Duodenal mucosa (tissue), 2 donors: ENCODE data around the gene BICDL2.
"Not testable (repeated sequence)": the region's sequence is repeated elsewhere in the genome, so short reads cannot be mapped to it uniquely, and the experiment has no call there.

Experiments used
- H3K27ac ChIP-seq: one replicate; pipeline ENCODE4 v1.7.0; 2013; ENCODE audit warnings: low read depth, low read length
- H3K27me3 ChIP-seq, 2 donors: one replicate each; pipeline ENCODE4 v1.7.0; 2013; ENCODE audit warnings: low read length in 2 of 2, control low read depth in 1 of 2; ENCODE audit not compliant: insufficient read depth in 2 of 2, control insufficient read depth in 1 of 2
- H3K36me3 ChIP-seq, 2 donors: one replicate each; pipeline ENCODE4 v1.7.0; 2013; ENCODE audit warnings: low read length in 2 of 2, control low read depth in 1 of 2; ENCODE audit not compliant: insufficient read depth in 2 of 2, control insufficient read depth in 1 of 2
- H3K4me1 ChIP-seq, 2 donors: one replicate each; pipeline ENCODE4 v1.7.0; 2013; ENCODE audit warnings: low read length in 2 of 2, control low read depth in 1 of 2; ENCODE audit not compliant: insufficient read depth in 2 of 2, control insufficient read depth in 1 of 2
- H3K4me3 ChIP-seq, 2 donors: one replicate each; pipeline ENCODE4 v1.7.0; 2013; ENCODE audit warnings: low read length in 2 of 2, low read depth in 1 of 2
- H3K9ac ChIP-seq, 2 donors: one replicate each; pipeline ENCODE4 v1.7.0; 2013; ENCODE audit warnings: low read length in 2 of 2, low read depth in 1 of 2
- H3K9me3 ChIP-seq, 2 donors: one replicate each; pipeline ENCODE4 v1.7.0; 2013; ENCODE audit warnings: low read length in 2 of 2, control low read depth in 1 of 2; ENCODE audit not compliant: control insufficient read depth in 1 of 2

The BICDL2 gene

DNA sequence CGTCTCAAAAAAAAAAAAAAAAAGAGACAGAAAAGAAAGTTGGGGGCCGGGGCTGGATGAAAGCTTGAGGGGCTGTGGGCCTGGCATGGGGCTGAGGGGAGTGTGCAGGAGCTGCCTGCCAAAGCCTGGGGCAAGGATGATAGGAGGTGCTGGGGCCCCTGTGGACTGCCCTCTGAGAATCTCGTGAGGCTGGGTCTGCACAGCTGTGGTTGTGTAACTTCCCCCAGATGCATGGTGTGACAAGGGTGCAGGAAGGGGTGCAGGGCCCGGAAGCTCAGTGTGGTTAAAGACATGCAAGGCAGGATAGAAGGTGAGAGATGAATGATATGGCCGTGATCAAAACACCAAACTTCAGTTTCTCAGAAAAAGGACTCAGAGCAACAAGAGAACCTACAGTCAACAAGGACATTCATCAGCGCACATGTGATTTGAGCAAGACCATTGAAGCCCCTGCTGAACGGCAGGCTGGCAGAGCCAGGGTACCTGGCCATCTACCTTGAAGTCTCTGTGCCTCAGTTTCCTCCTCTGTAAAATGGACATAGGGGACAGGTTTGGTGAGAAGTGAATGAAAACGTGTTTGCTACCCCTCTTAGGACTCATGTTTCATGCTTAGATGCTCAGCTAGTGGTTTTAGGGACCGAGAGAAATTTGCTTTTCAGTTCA lies 38.2 kb upstream of the BICDL2 start:
- peak overlapping the region; percentile 58 for H3K27ac ChIP-seq
- H3K36me3 ChIP-seq, result no peaks in the 10 kb centered on the region
- peaks cover 0 to 24% of the 10 kb centered on the region in 2 donors for H3K4me1 ChIP-seq
- H3K27me3 ChIP-seq, result peaks cover 0 to 6% of the 10 kb centered on the region in 2 donors
- H3K9me3 ChIP-seq, result no peaks in the 10 kb centered on the region
- H3K4me3 ChIP-seq, result no peak overlapping the region
- H3K9ac ChIP-seq, result no peak overlapping the region

DNA sequence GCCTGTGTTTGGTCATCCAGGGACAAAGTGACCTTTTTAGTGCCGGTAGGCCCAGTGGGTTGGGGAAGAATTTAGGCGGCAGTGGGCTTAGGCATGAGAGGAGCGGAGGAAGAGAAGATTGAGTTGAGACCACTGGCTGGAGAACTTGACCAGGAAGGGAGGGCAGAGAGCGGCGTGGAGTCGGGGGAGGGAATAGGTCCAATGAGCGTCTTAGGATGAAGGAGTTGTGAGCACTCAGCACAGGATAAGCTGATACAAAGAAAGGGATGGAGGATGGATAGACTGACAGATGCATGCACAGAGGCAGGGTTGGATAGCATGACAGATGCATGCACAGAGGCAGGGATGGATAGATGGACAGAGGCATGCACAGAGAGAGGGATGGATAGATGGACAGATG lies 36.7 kb upstream of the BICDL2 start:
- H3K4me3 ChIP-seq, result peak overlapping the region in 1 of 2 donors; percentile 36
- no peaks in the 10 kb centered on the region for H3K9me3 ChIP-seq
- H3K9ac ChIP-seq, result no peak overlapping the region
- H3K27me3 ChIP-seq, result peaks cover 0 to 6% of the 10 kb centered on the region in 2 donors
- peaks cover 0 to 24% of the 10 kb centered on the region in 2 donors for H3K4me1 ChIP-seq
- no peak overlapping the region for H3K27ac ChIP-seq
- peaks cover 0 to 6% of the 10 kb centered on the region in 2 donors for H3K36me3 ChIP-seq

DNA sequence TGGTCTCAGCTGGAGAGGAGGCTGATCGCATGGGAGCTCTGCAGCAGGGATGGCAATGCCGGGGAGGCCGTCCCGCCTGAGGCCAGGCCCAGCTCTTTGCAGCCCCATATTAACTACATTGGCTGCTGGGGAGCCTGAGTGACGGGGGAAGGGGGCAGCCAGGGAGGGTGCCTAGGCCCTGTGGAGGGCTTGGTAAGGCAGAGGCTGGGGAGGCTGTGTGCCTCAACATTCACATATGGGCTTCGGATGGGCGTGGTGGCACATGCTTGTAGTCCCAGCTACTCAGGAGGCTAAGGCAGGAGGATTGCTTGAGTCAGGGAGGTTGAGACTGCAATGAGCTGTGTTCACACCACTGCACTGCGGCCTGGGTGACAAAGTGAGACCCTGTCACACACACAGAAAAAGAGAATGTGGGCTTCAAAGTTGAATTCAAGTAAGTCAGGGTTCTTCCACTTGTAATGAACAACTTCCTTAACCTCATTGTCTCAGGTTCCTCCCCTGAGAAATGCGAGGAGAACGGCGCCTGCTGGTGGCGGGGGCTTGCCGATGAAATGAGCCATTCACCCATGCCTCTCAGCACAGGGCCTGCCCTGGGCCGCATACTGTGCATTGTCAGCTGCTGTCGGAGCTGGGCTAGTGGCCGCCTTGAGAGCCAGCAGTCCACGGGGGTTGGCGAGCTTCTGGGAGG lies 36.0 kb upstream of the BICDL2 start:
- not testable (repeated sequence) for H3K9me3 ChIP-seq, H3K9ac ChIP-seq, H3K27me3 ChIP-seq, H3K4me3 ChIP-seq
- peaks cover 0 to 11% of the 10 kb centered on the region in 2 donors for H3K36me3 ChIP-seq
- H3K4me1 ChIP-seq, result peaks cover 0 to 28% of the 10 kb centered on the region in 2 donors
- H3K27ac ChIP-seq, result peak overlapping the region; percentile 10

DNA sequence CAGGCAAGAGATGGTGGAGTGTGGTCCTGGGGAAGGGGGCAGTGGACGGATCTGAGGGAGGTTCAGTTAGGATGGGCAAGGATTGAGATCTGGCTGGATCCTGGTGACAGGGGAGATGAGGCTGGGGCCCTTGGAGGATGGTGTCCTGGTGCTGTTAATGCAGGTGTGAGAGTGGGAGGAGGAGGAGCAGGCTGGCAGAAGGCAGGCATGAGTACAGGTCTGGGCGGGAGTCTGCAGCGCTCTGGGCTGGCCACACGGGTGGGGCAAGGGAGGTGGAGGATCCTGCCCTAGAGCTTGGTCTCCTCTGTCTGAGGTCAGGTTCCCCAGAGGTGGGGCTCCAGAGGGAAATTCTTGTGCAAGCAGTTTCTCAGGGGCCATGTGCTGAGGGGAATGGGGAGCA lies 35.4 kb upstream of the BICDL2 start:
- H3K4me1 ChIP-seq, result peaks cover 0 to 31% of the 10 kb centered on the region in 2 donors
- not testable (repeated sequence) for H3K9ac ChIP-seq, H3K27ac ChIP-seq, H3K4me3 ChIP-seq, H3K9me3 ChIP-seq, H3K27me3 ChIP-seq
- peaks cover 0 to 11% of the 10 kb centered on the region in 2 donors for H3K36me3 ChIP-seq

DNA sequence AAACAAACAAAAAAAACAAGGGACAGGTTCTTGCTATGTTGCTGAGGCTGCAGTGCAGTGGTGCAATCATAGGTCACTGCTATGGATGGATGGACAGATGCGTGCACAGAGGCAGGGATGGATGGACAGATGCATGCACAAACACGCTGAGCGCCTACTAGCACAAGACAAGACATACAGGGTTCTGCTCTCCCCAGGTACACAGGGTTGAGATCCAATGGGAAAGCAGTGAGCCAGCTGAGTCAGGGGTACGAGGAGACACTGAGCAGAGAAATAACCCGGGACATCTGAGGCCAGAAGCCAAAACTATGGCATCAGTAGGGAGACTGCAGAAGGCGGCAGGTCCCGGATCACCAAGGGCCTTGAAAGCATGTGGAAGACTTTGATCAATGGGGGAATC lies 34.9 kb upstream of the BICDL2 start:
- Histone ChIP-seq H3K9me3 (no peaks in the 10 kb centered on the region), H3K4me3 (no peak overlapping the region), H3K27me3 (peaks cover 0 to 6% of the 10 kb centered on the region in 2 donors), H3K27ac (no peak overlapping the region), H3K4me1 (peaks cover 0 to 32% of the 10 kb centered on the region in 2 donors), H3K36me3 (peaks cover 0 to 11% of the 10 kb centered on the region in 2 donors), H3K9ac (no peak overlapping the region)

DNA sequence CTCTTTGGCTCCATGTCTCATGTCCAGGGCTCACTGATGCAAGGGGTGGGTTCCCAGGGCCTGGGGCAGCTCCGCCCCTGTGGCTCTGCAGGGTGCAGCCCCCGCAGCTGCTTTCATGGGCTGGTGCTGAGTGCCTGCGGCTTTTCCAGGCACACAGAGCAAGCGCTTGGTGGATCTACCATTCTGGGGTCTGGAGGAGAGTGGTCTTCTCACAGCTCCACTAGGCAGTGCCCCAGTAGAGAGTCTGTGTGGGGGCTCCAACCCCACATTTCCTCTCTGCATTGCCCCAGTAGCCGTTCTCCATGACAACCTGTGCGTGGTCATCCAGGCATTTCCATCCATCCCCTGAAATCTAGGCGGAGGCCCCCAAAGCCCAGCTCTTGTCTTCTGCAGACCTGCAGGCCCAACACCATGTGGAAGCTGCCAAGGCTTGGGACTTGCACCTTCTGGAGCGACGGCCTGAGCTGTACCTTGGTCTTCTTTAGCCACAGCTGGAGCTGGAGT lies 33.9 kb upstream of the BICDL2 start:
- Histone ChIP-seq H3K27me3 (peaks cover 0 to 6% of the 10 kb centered on the region in 2 donors), H3K27ac (no peak overlapping the region), H3K9me3 (no peaks in the 10 kb centered on the region), H3K4me3 (no peak overlapping the region), H3K9ac (no peak overlapping the region), H3K36me3 (peaks cover 0 to 11% of the 10 kb centered on the region in 2 donors), H3K4me1 (peaks cover 7 to 41% of the 10 kb centered on the region in 2 donors)

DNA sequence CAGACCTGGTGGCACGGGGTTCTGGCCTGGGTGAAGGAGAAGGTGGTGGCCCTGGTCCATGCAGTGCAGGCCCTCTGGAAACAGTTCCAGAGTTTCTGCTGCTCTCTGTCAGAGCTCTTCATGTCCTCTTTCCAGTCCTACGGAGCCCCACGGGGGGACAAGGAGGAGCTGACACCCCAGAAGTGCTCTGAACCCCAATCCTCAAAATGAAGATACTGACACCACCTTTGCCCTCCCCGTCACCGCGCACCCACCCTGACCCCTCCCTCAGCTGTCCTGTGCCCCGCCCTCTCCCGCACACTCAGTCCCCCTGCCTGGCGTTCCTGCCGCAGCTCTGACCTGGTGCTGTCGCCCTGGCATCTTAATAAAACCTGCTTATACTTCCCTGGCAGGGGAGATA lies 32.4 kb upstream of the BICDL2 start:
- not testable (repeated sequence) for H3K9ac ChIP-seq

DNA sequence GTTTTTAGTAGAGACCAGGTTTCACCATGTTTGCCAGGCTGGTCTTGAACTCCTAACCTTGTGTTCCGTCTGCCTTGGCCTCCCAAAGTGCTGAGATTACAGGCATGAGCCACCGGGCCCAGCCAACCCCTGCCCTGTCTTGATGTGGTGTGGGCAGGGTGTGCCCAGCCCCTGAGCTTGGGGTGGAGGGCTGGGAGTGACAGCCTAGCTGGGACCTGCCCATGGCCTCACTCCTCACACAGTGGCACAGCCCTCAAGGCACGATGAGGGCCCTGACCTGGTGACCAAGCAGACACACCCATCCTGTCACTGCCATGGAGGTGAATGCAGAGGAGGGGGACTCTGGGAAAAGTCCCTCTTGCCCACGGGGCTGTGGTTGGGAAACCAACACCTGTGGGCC lies 31.7 kb upstream of the BICDL2 start:
- H3K9me3 ChIP-seq, result no peaks in the 10 kb centered on the region
- H3K36me3 ChIP-seq, result peaks cover 0 to 11% of the 10 kb centered on the region in 2 donors
- no peak overlapping the region for H3K27ac ChIP-seq
- peaks cover 14 to 37% of the 10 kb centered on the region in 2 donors for H3K4me1 ChIP-seq
- H3K27me3 ChIP-seq, result no peaks in the 10 kb centered on the region
- H3K9ac ChIP-seq, result no peak overlapping the region
- H3K4me3 ChIP-seq, result no peak overlapping the region

More for the DNA sequence above, 32.4 kb upstream of the BICDL2 start:
- Histone ChIP-seq H3K36me3 (peaks cover 0 to 11% of the 10 kb centered on the region in 2 donors), H3K4me1 (peaks cover 14 to 43% of the 10 kb centered on the region in 2 donors)
- not testable (repeated sequence) for H3K27ac ChIP-seq, H3K4me3 ChIP-seq, H3K9me3 ChIP-seq, H3K27me3 ChIP-seq

DNA sequence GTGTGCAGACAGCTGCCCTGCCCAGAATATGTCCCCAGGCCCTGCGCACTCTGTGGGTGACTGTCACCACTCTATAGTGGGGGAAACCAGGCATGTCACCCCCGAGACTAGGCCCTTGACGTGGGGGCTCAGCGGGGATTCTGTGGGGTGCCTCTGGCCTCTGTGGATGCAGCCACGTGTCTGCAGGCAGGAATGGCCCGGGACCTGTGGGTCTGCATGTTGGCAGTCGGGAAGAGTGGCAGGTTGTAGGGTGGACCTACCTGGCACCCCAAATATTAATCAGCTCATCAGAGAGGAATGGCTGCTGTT lies 29.6 kb upstream of the BICDL2 start:
- Histone ChIP-seq H3K4me3 (peak overlapping the region; percentile 76), H3K4me1 (peaks cover 14 to 27% of the 10 kb centered on the region in 2 donors), H3K9me3 (no peaks in the 10 kb centered on the region), H3K27me3 (no peaks in the 10 kb centered on the region), H3K27ac (peak overlapping the region; percentile 53), H3K9ac (peak overlapping the region; percentile 55 to 89), H3K36me3 (peaks cover 0 to 11% of the 10 kb centered on the region in 2 donors)

DNA sequence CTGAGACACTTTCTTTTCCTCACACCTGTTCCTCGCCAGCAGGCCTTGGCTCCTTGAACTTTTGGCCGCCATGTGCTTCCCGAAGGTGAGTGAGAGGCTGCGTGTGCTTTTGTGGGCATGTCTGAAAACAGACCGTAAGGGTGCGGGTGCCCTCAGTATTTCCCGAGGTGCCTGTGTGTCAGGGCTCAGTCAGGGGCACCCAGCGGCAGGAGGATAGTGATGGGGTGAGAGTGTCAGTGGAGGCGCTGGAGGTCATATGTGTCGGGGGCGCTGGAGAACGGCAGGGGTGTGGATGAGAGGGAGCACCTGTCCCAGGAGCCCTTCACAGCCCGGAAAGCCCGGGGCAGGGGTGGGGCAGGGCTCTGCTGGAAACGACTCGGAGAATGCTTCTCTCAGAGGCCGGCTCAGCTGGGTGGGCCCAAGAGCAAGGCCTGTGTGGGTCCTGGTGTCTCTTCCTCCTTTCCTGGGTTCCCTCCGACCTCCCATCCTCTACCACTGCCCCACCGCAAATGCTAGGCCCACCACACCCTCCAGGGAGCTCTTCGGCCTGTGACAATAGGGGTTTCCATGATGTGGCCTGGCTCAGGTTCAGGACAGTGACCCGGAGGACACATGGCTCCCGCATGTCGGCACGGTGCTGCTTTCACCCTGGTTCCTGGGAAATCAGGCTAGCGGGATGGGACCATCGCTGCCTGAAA lies 29.1 kb upstream of the BICDL2 start:
- Histone ChIP-seq H3K27me3 (no peaks in the 10 kb centered on the region), H3K9me3 (no peaks in the 10 kb centered on the region), H3K9ac (peak overlapping the region; percentile 55 to 89), H3K4me3 (peak overlapping the region; percentile 76), H3K4me1 (peaks cover 14 to 26% of the 10 kb centered on the region in 2 donors), H3K36me3 (peaks cover 0 to 11% of the 10 kb centered on the region in 2 donors), H3K27ac (peak overlapping the region; percentile 53)
